ENCODE results near the gene HIC1.

DNA sequence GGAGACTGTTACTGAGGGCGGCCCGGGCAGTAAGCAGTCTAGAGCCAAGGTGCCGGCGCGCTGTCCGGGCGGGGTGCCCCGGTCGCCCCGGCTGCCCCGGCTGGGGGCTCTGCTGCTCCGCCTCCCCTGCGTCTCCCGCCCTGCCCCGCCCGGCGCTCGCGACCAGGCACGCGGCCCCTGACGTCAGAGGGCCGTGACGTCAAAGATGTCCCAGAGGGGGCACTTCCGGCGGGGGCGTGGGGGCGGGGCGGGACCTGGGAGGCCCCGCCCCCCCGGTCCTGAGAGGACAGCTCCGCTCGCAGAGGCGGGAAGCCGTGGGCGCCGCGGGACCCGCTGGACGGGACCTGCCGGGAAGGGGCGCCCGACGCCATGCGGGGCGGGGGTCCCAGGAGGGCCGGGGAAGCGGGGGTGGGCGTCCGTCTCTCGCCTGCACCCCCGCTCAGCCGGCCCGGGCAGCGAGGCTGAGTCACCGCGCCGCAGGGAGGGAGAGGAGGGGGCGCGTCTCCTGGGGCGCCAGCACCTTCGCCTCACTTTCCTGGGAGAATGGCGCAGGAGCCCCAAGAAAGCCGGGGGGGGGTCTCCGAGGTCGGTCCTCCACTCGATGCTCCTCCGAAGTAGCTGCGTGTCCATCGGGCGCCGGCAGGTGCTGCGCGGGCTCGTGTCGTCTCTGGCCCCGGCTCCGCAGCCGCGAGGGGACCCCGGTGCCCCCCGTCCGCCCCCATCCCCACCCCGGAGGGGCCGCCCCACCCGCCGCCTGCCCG is 4.4 kb upstream of the HIC1 start:
- TF ChIP-seq RFX5 (IDR thresholded peaks at IDR 0.05; ENCODE audit: low read length) (no peak), EP300 (IDR thresholded peaks at IDR 0.05; ENCODE audit: borderline replicate concordance in 1 of 2, low read depth in 1 of 2, low read length in 1 of 2) (no peak), SIN3A (IDR thresholded peaks at IDR 0.05; ENCODE audit: borderline replicate concordance, low read depth, low read length) (peak; percentile 50; the same call in 1 of the 2 replicates), EZH2phosphoT487 (IDR thresholded peaks at IDR 0.05; ENCODE audit: borderline replicate concordance, low read depth) (no peak), GATA2 (CRISPR knock-in tag; IDR thresholded peaks at IDR 0.05) (no peak), RAD21 (IDR thresholded peaks at IDR 0.05; ENCODE audit: low read length) (no peak)
- TF ChIP-seq, protein P1, sequence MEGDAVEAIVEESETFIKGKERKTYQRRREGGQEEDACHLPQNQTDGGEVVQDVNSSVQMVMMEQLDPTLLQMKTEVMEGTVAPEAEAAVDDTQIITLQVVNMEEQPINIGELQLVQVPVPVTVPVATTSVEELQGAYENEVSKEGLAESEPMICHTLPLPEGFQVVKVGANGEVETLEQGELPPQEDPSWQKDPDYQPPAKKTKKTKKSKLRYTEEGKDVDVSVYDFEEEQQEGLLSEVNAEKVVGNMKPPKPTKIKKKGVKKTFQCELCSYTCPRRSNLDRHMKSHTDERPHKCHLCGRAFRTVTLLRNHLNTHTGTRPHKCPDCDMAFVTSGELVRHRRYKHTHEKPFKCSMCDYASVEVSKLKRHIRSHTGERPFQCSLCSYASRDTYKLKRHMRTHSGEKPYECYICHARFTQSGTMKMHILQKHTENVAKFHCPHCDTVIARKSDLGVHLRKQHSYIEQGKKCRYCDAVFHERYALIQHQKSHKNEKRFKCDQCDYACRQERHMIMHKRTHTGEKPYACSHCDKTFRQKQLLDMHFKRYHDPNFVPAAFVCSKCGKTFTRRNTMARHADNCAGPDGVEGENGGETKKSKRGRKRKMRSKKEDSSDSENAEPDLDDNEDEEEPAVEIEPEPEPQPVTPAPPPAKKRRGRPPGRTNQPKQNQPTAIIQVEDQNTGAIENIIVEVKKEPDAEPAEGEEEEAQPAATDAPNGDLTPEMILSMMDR (IDR thresholded peaks at IDR 0.05) = no peak
- TF ChIP-seq, protein P2, sequence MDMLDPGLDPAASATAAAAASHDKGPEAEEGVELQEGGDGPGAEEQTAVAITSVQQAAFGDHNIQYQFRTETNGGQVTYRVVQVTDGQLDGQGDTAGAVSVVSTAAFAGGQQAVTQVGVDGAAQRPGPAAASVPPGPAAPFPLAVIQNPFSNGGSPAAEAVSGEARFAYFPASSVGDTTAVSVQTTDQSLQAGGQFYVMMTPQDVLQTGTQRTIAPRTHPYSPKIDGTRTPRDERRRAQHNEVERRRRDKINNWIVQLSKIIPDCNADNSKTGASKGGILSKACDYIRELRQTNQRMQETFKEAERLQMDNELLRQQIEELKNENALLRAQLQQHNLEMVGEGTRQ (IDR thresholded peaks at IDR 0.05; ENCODE audit: borderline replicate concordance, low read depth, low read length) = no peak
- TF ChIP-seq, protein P3, sequence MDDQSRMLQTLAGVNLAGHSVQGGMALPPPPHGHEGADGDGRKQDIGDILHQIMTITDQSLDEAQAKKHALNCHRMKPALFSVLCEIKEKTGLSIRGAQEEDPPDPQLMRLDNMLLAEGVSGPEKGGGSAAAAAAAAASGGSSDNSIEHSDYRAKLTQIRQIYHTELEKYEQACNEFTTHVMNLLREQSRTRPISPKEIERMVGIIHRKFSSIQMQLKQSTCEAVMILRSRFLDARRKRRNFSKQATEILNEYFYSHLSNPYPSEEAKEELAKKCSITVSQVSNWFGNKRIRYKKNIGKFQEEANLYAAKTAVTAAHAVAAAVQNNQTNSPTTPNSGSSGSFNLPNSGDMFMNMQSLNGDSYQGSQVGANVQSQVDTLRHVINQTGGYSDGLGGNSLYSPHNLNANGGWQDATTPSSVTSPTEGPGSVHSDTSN (IDR thresholded peaks at IDR 0.05) = no peak
- TF ChIP-seq, protein P4, sequence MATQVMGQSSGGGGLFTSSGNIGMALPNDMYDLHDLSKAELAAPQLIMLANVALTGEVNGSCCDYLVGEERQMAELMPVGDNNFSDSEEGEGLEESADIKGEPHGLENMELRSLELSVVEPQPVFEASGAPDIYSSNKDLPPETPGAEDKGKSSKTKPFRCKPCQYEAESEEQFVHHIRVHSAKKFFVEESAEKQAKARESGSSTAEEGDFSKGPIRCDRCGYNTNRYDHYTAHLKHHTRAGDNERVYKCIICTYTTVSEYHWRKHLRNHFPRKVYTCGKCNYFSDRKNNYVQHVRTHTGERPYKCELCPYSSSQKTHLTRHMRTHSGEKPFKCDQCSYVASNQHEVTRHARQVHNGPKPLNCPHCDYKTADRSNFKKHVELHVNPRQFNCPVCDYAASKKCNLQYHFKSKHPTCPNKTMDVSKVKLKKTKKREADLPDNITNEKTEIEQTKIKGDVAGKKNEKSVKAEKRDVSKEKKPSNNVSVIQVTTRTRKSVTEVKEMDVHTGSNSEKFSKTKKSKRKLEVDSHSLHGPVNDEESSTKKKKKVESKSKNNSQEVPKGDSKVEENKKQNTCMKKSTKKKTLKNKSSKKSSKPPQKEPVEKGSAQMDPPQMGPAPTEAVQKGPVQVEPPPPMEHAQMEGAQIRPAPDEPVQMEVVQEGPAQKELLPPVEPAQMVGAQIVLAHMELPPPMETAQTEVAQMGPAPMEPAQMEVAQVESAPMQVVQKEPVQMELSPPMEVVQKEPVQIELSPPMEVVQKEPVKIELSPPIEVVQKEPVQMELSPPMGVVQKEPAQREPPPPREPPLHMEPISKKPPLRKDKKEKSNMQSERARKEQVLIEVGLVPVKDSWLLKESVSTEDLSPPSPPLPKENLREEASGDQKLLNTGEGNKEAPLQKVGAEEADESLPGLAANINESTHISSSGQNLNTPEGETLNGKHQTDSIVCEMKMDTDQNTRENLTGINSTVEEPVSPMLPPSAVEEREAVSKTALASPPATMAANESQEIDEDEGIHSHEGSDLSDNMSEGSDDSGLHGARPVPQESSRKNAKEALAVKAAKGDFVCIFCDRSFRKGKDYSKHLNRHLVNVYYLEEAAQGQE (IDR thresholded peaks at IDR 0.05; ENCODE audit: low read depth, low read length) = peak; percentile 89

Measured in SK-N-SH (cell line).